ENCODE measurements around the gene HSD17B14. TPM values are rescaled to one million over a fixed set of nuclear protein-coding genes. Genes with fewer than 3 reads are reported as not detected.

The HSD17B14 gene
- total and polyA plus RNA-seq, 2 experiments from 2014 or later = 8.4 to 11.7 TPM

DNA sequence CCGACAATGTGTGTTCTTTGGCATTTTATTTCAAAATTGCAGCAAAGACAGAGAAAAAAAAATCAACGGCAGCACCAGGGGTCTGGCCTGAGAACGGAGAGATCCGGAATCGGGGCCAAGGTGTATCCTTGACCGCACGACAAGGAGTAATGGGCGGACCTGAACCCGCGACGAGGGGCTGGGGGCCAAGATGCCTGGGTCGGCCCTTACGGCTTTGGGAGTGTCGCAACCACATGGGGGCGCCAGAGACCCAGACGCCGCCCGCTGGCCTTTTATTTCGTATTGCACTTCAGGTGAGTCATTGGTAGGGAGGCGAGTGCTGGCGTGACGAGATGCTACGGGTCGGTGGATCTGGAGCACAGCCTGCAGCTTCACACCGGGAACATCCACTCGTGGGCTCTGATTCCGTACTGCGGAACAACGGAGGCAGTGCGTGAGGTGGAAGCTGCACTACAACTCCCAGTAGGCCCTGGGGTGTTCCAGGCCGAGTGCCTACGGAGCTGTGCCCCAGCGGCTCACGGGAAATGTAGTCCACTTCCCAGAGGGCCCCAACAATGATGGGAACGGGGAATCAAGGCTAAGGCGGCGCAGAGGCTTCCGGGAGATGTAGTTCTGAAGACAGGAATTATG, 41.1 kb downstream of the HSD17B14 start (continued):
- TF ChIP-seq, protein P1, sequence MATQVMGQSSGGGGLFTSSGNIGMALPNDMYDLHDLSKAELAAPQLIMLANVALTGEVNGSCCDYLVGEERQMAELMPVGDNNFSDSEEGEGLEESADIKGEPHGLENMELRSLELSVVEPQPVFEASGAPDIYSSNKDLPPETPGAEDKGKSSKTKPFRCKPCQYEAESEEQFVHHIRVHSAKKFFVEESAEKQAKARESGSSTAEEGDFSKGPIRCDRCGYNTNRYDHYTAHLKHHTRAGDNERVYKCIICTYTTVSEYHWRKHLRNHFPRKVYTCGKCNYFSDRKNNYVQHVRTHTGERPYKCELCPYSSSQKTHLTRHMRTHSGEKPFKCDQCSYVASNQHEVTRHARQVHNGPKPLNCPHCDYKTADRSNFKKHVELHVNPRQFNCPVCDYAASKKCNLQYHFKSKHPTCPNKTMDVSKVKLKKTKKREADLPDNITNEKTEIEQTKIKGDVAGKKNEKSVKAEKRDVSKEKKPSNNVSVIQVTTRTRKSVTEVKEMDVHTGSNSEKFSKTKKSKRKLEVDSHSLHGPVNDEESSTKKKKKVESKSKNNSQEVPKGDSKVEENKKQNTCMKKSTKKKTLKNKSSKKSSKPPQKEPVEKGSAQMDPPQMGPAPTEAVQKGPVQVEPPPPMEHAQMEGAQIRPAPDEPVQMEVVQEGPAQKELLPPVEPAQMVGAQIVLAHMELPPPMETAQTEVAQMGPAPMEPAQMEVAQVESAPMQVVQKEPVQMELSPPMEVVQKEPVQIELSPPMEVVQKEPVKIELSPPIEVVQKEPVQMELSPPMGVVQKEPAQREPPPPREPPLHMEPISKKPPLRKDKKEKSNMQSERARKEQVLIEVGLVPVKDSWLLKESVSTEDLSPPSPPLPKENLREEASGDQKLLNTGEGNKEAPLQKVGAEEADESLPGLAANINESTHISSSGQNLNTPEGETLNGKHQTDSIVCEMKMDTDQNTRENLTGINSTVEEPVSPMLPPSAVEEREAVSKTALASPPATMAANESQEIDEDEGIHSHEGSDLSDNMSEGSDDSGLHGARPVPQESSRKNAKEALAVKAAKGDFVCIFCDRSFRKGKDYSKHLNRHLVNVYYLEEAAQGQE (IDR thresholded peaks at IDR 0.05; ENCODE audit: unreplicated experiment) = no peak
- TF ChIP-seq, protein P2, sequence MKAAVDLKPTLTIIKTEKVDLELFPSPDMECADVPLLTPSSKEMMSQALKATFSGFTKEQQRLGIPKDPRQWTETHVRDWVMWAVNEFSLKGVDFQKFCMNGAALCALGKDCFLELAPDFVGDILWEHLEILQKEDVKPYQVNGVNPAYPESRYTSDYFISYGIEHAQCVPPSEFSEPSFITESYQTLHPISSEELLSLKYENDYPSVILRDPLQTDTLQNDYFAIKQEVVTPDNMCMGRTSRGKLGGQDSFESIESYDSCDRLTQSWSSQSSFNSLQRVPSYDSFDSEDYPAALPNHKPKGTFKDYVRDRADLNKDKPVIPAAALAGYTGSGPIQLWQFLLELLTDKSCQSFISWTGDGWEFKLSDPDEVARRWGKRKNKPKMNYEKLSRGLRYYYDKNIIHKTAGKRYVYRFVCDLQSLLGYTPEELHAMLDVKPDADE (IDR thresholded peaks at IDR 0.05) = peak; percentile 99
- TF ChIP-seq ZNF331 (CRISPR knock-in tag; IDR thresholded peaks at IDR 0.05; ENCODE audit: low read depth) (no peak), NANOG (IDR thresholded peaks at IDR 0.05; ENCODE audit: borderline replicate concordance) (no peak), EZH2 (IDR thresholded peaks at IDR 0.05; ENCODE audit: low read depth, unreplicated experiment) (no peak), ZNF114 (CRISPR knock-in tag; IDR thresholded peaks at IDR 0.05) (no peak), EZH2phosphoT487 (IDR thresholded peaks at IDR 0.05; ENCODE audit: unreplicated experiment) (no peak), STAT1 (IDR thresholded peaks at IDR 0.05; ENCODE audit: unreplicated experiment) (no peak)
- TF ChIP-seq, protein P3, sequence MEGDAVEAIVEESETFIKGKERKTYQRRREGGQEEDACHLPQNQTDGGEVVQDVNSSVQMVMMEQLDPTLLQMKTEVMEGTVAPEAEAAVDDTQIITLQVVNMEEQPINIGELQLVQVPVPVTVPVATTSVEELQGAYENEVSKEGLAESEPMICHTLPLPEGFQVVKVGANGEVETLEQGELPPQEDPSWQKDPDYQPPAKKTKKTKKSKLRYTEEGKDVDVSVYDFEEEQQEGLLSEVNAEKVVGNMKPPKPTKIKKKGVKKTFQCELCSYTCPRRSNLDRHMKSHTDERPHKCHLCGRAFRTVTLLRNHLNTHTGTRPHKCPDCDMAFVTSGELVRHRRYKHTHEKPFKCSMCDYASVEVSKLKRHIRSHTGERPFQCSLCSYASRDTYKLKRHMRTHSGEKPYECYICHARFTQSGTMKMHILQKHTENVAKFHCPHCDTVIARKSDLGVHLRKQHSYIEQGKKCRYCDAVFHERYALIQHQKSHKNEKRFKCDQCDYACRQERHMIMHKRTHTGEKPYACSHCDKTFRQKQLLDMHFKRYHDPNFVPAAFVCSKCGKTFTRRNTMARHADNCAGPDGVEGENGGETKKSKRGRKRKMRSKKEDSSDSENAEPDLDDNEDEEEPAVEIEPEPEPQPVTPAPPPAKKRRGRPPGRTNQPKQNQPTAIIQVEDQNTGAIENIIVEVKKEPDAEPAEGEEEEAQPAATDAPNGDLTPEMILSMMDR (conservative IDR thresholded peaks at IDR 0.05; ENCODE audit: low read depth in 2 of 2) = peak; percentile 92 to 97

DNA sequence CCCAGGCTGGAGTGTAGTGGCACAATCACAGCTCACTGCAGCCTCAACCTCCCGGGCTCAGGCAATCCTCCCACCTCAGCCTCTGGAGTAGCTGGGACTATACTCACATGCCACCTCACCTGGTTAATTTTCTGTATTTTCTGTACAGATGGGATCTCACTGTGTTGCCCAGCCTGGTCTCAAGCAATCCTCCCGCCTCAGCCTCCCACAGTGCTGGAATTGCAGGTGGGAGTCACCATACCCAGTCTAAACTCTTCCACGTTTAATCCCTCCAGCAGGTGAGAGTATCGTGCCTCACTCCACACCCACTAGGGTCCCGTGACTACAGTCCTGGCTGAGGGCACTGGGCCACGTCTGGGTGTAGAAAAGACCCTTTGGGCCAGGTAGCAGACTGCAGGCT, 42.0 kb downstream of the HSD17B14 start:
- no peaks in the 10 kb centered on the region for H4K20me1 ChIP-seq (replicated peaks; ENCODE audit: insufficient read depth)
- H3K27ac ChIP-seq (ENCODE audit: low read depth) = no peak overlapping the region
- H3K4me2 ChIP-seq = peak overlapping the region; percentile 71; the same call in 1 of the 2 replicates
- no peaks in the 10 kb centered on the region for H3K36me3 ChIP-seq (ENCODE audit: insufficient read depth)
- H3K36me3 Mint-ChIP-seq (ENCODE audit: low read depth) = no peaks in the 10 kb centered on the region; the same call in 2 of the 3 replicates
- H3K4me1 ChIP-seq (ENCODE audit: insufficient read depth) = peaks cover 7% of the 10 kb centered on the region
- ATAC-seq (no peak), DNase-seq (ENCODE audit: low spot score) (no peak)
- H3K27me3 ChIP-seq (ENCODE audit: insufficient read depth) = no peaks in the 10 kb centered on the region
- no peaks in the 10 kb centered on the region for H3K79me2 ChIP-seq (replicated peaks; ENCODE audit: insufficient read depth)
- H3K27me3 Mint-ChIP-seq (ENCODE audit: insufficient read depth, low read depth, poor library complexity) = peaks cover 12% of the 10 kb centered on the region
- H3K4me3 Mint-ChIP-seq = peak overlapping the region; percentile 95
- H3K4me3 ChIP-seq = no peak overlapping the region
- H2AFZ ChIP-seq = no peak overlapping the region
- peaks cover 5% of the 10 kb centered on the region; the same call in 1 of the 2 replicates for H3F3A ChIP-seq (replicated peaks; ENCODE audit: low read depth)
- no peak overlapping the region for H3K27ac Mint-ChIP-seq
- H3K9me2 ChIP-seq (ENCODE audit: insufficient read depth) = no peaks in the 10 kb centered on the region
- H3K4me1 Mint-ChIP-seq = peaks cover 20% of the 10 kb centered on the region; the same call in 2 of the 3 replicates
- H3K9me3 Mint-ChIP-seq = no peaks in the 10 kb centered on the region
- TF ChIP-seq NANOG (IDR thresholded peaks at IDR 0.05; ENCODE audit: borderline replicate concordance) (no peak), STAT1 (IDR thresholded peaks at IDR 0.05; ENCODE audit: unreplicated experiment) (no peak), CREB1 (CRISPR knock-in tag; IDR thresholded peaks at IDR 0.05; ENCODE audit: low read depth) (no peak), ZNF331 (CRISPR knock-in tag; IDR thresholded peaks at IDR 0.05; ENCODE audit: low read depth) (no peak), EZH2 (IDR thresholded peaks at IDR 0.05; ENCODE audit: low read depth, unreplicated experiment) (no peak), EZH2phosphoT487 (IDR thresholded peaks at IDR 0.05; ENCODE audit: unreplicated experiment) (no peak), ZNF114 (CRISPR knock-in tag; IDR thresholded peaks at IDR 0.05) (no peak), JUNB (IDR thresholded peaks at IDR 0.05; ENCODE audit: unreplicated experiment) (no peak), POLR2AphosphoS5 (IDR thresholded peaks at IDR 0.05; ENCODE audit: low read depth) (no peak)
- TF ChIP-seq, protein P2 (IDR thresholded peaks at IDR 0.05) = no peak
- TF ChIP-seq, protein P1 (IDR thresholded peaks at IDR 0.05; ENCODE audit: unreplicated experiment) = no peak
